Activated CD8-positive, alpha-beta memory T cell treated with anti-CD3 and anti-CD28 coated beads for 24 hours (primary cell): ENCODE results near the gene ORMDL1.
"Not testable (repeated sequence)": the region's sequence is repeated elsewhere in the genome, so short reads cannot be mapped to it uniquely, and the experiment has no call there.

Source experiments
- DNase-seq: peaks from one replicate; pipeline ENCODE4 v3.0.0-alpha.2; 2020

ORMDL1 gene

DNA sequence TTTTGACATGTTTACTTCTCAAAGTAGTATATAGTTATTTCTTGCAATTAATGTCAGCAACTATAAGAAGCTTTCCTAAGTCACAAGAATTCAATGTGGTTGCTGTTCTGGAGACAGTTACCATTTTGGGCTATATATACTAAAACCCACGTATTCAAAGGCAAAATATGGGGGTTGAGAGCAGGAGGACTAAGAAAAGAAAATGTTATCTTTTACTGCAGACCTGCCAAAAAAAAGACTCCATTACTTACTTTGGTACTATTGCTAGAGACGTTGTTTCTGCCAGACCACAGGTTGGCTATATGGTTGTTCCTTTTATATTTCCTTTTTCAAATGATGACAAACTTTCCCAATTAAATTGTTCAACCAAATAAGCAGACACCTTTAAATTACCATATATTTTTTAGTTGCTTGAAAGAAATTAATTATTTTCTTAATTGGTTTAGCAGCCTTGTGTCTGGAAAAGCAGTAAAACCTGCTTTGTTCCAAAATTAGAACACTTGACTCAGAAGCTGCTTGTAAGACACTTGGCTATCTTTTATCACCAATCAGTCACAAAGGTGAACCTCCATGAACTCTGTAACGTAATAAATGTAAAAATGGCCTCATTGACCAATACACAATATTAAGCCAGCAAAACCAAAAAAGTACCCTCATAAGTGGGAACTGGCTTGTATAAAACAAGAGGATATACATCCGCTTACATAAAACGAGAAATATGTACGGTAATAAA, 13.4 kb downstream of the ORMDL1 start:
- DNase-seq: no peak

DNA sequence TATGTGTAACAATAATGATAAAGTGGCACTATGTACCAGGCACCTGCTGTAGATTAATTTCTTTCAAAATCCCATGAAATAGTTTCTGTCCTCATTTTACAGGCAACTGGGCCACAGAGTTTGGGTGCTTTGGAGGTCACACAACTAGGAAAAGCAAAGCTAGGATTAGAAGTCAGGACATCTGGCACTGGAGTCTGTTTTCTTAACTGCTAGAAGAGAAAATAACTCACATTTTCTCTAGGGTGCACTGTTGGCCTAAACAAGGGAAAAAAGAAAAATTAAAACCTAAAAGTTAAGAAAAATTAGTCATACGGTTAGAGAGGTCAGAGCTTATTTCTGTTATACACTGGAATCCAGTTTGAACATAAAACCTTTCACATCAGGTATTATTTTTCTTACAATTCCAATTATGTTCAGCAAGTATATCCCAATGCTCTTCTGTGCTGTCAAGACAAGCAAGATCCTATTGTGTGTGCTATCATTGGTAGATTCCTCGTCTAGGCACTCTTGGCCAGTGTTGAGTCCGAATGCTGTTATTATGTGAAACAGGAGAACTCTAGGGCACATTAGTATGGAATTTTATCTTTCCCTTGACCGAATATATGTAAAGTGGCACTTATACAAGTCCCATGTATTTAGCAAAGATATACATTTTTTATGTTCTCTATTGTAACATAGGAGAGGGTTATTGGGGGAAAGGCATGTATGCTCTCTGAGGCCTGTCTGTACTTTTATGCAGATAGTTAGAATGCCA, 20.1 kb downstream of the ORMDL1 start:
- no peak for DNase-seq

- DNase-seq: peak; percentile 95
Observed at GRCh38 chr2:189762551-189763298, 21.4 kb downstream of the ORMDL1 start, which contains the start of gene OSGEPL1. Gene OSGEPL1 (minus strand): TSS chr2:189762792. CDS start chr2:189761640, 1,152 bp downstream.

GRCh38 chr2:189762229-189762550, 21.9 kb downstream of the ORMDL1 start:
- DNase-seq: no peak

DNA sequence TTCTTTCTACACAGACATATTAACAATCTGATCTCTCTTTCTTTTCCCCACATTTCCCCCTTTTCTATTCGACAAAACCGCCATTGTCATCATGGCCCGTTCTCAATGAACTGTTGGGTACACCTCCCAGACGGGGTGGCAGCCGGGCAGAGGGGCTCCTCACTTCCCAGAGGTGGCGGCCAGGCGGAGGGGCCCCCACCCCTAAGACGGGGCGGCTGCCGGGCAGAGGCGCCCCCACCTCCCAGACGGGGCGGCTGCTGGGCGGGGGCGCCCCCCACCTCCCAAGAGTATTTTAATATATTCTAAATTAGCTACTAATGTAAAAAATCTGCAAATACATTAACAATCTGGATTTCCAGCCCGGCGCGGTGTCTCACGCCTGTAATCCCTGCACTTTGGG, 24.0 kb downstream of the ORMDL1 start:
- not testable (repeated sequence) for DNase-seq

DNA sequence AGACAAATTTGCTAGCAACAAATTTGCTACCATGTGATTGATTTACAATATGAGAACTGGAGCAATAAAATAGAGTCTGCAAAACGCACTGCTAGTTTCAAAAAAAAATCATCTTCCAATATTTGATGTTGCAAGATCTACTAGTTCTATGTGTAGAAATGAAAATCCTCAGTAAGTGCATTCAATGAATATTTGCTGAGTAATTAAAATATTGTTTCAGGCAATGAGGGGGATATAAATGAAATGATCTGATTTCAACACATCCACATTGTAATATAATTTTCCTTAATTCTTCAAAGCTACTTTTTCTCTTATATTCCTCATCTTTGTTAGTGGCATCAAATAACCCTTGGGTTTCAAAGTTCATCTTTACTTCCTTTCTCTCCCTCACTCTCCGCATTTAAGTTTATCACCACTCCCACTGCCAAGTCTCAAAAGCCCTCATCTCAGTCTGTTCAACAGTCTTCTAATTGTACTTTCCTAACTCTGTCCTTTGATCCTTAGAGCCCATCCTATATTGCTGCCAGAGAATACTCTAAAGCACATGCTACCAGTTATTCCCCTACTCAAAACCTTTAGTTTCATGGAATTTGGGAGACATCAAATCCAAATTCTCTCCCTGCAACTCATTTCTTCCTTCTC, 27.7 kb downstream of the ORMDL1 start:
- no peak for DNase-seq

DNA sequence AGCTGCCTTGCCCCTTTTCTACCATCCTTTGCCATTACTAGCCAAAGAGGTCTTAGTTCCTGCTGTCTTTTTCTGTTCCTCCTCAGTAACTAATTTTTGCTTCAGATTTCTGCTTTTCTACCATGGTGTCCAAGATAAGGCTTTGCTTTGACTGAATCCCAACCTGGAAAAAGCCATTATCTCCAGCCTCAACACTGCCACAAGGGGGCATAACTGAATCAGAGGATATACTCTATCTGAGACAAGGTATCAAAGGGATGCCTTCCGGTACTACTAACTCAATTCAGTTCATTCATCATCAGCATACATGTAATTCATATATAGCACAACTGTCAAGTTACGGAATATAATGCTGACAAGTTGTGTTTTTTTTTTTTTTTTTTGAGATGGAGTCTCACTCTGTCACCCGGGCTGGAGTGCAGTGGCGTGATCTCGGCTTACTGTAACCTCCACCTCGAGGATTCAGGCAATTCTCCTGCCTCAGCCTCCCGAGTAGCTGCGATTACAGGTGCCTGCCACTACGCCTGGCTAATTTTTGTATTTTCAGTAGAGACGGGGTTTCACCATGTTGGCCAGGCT, 33.0 kb downstream of the ORMDL1 start:
- DNase-seq: no peak

GRCh38 chr2:189729430-189729829, 54.7 kb downstream of the ORMDL1 start:
- no peak for DNase-seq

- no peak for DNase-seq
Observed at GRCh38 chr2:189726849-189727248, 57.3 kb downstream of the ORMDL1 start.

- no peak for DNase-seq
Observed at GRCh38 chr2:189726271-189726670, 57.9 kb downstream of the ORMDL1 start.

- no peak for DNase-seq
Observed at GRCh38 chr2:189723192-189723591, 60.9 kb downstream of the ORMDL1 start.
